H1 (cell line): ENCODE measurements around the gene RALA. TPM values are rescaled to one million over a fixed set of nuclear protein-coding genes. Genes with fewer than 3 reads are reported as not detected.

Source experiments
- ATF3 ChIP-seq: IDR thresholded peaks from 2 replicates; pipeline ENCODE4 v1.6.1; 2011; ENCODE audit warnings: low read depth, mild to moderate bottlenecking, low read length; ENCODE audit not compliant: insufficient read depth
- TCF12 ChIP-seq: IDR thresholded peaks from 2 replicates; pipeline ENCODE4 v1.6.1; 2011; ENCODE audit warnings: low read depth, mild to moderate bottlenecking, low read length
- polyA plus RNA-seq, 7 experiments: library from polyadenylated mRNA; depleted of rRNA in 3 of 7; stranded (reverse) in 5 of 7; unstranded in 2 of 7; fragments of >200 nt in 5 of 7; fragments of 200-250 nt in 2 of 7; gene quantifications; 1 replicate in 5 of 7; 2 replicates in 1 of 7; 4 replicates in 1 of 7; pipeline versions ENCODE4 v1.2.1 to v1.2.3, GENCODE V29; 2011 to 2013; ENCODE audit warnings: missing spikeins in 2 of 7, mixed read lengths in 2 of 7
- total RNA-seq: library from RNA; stranded (reverse); fragmentation: NEBNext Ultra II Directional; extraction: Animal tissue kit (Norgen Biotek cat#: 25700); gene quantifications from 2 replicates; pipeline ENCODE4 v1.2.1, GENCODE V29; 2021

Gene RALA
- total and polyA plus RNA-seq, 2 of the 8 experiments (the other 6 are each of a cell fraction or from before 2014, with no cell fraction given): 24.1 to 72.8 TPM

DNA sequence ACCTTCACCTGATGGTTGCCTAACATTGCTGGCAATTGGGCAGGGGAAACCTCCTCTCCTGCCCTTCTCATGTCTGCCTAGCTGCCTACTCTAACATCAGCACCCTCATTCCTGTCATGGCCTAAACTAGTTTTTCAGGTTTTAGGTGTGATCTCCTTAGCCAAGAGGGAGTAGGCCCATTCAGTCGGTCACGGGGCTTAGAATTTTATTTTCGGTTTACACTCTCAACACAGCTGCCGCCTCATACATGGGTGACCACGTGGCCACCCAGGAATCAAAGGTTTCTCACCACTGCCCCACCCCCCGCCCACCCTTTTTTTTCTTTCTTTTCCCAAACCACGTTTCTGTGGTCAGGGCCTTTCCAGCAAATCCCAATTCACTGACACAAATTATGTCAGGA is 97.2 kb downstream of the RALA start (continued):
- TF ChIP-seq ATF3: no peak
- TF ChIP-seq TCF12: no peak
